ENCODE data around the gene FEZ2. TPM values are rescaled to one million over a fixed set of nuclear protein-coding genes. Genes with fewer than 3 reads are reported as not detected.

Gene FEZ2
- total RNA-seq, 1 experiment from 2014 or later, result 47.6 TPM

- TF ChIP-seq, protein P1, sequence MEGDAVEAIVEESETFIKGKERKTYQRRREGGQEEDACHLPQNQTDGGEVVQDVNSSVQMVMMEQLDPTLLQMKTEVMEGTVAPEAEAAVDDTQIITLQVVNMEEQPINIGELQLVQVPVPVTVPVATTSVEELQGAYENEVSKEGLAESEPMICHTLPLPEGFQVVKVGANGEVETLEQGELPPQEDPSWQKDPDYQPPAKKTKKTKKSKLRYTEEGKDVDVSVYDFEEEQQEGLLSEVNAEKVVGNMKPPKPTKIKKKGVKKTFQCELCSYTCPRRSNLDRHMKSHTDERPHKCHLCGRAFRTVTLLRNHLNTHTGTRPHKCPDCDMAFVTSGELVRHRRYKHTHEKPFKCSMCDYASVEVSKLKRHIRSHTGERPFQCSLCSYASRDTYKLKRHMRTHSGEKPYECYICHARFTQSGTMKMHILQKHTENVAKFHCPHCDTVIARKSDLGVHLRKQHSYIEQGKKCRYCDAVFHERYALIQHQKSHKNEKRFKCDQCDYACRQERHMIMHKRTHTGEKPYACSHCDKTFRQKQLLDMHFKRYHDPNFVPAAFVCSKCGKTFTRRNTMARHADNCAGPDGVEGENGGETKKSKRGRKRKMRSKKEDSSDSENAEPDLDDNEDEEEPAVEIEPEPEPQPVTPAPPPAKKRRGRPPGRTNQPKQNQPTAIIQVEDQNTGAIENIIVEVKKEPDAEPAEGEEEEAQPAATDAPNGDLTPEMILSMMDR (IDR thresholded peaks at IDR 0.05; ENCODE audit: unreplicated experiment), result no peak
- H3K36me3 Mint-ChIP-seq (ENCODE audit: insufficient read depth, unreplicated experiment), result no peaks in the 10 kb centered on the region
- no peaks in the 10 kb centered on the region for H3K9me3 Mint-ChIP-seq (ENCODE audit: low read depth, unreplicated experiment)
- intact Hi-C loops (cut with micrococcal nuclease; ENCODE audit: unreplicated experiment), result no loop called here
- H3K27ac Mint-ChIP-seq (ENCODE audit: unreplicated experiment), result no peak overlapping the region
- CTCF ChIA-PET, result interaction anchor here (0.6 kb wide), 2 partner anchors 26 to 524 kb away, joined by 3 to 5 read pairs; no protein-coding TSS in a partner anchor
- H3K4me1 Mint-ChIP-seq (ENCODE audit: low read depth, unreplicated experiment), result peaks cover 8% of the 10 kb centered on the region
- DNase-seq, result no peak
- H3K4me3 Mint-ChIP-seq (ENCODE audit: low read depth, unreplicated experiment), result no peak overlapping the region
- no peaks in the 10 kb centered on the region for H3K27me3 Mint-ChIP-seq (ENCODE audit: unreplicated experiment)
- no TSS peak for BruUV-seq (replicated peaks)
These were observed 19.0 kb upstream of the FEZ2 start for GRCh38 chr2:36616947-36617346.

DNA sequence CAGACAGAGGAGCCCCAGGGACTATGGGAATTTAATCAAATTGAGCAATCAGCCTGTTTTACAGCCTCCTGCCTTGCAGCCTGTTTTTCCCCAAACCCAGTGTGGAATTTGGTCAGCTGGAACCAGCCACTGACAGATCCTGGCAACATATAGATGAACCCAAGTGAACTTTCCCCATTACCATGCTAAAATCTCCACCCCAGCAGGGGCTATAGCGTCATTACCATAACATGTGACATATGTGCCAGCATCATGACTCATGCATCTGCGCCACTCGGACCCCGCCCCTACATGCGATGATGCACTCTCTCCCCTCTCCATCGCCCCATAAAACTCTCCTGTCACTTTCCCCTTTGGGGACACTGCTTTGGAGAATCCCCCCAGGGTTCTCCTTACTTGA is 17.3 kb upstream of the FEZ2 start:
- BruUV-seq (replicated peaks), result no TSS peak

DNA sequence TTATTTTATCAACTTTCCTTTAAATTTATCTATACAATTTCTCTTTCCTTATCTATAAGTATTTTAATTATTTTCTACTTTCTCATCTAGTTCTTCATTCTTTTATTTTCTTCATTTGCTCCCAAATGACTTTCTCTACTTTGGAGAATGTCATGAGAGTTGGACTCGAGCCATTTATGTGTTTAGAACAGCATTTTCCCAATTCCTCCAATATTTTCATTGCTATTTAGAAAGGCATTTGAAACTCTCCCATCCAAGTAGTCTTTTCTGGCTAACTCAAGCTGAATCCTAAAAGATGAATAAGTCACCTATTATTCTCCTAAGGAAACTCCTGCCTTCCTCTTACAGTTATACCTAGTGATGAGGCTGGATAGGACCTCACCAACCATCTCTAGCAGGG is 15.8 kb upstream of the FEZ2 start:
- DNase-seq, result no peak
- Mint-ChIP-seq H3K9me3 (ENCODE audit: low read depth, unreplicated experiment) (no peaks in the 10 kb centered on the region), H3K4me1 (ENCODE audit: low read depth, unreplicated experiment) (peaks cover 7% of the 10 kb centered on the region), H3K36me3 (ENCODE audit: insufficient read depth, unreplicated experiment) (no peaks in the 10 kb centered on the region), H3K27me3 (ENCODE audit: unreplicated experiment) (no peaks in the 10 kb centered on the region), H3K27ac (ENCODE audit: unreplicated experiment) (no peak overlapping the region), H3K4me3 (ENCODE audit: low read depth, unreplicated experiment) (no peak overlapping the region)
- TF ChIP-seq, protein P1 (IDR thresholded peaks at IDR 0.05; ENCODE audit: unreplicated experiment), result no peak
- CTCF ChIA-PET, result interaction anchor here (0.6 kb wide), 1 partner anchor 20 kb away, joined by 3 read pairs; no protein-coding TSS in a partner anchor
- intact Hi-C loops (cut with micrococcal nuclease; ENCODE audit: unreplicated experiment), result no loop called here
- no TSS peak for BruUV-seq (replicated peaks)

More for the DNA sequence above, 17.3 kb upstream of the FEZ2 start:
- intact Hi-C loops (cut with micrococcal nuclease; ENCODE audit: unreplicated experiment), result no loop called here
- Mint-ChIP-seq H3K27ac (ENCODE audit: unreplicated experiment) (no peak overlapping the region), H3K27me3 (ENCODE audit: unreplicated experiment) (no peaks in the 10 kb centered on the region), H3K4me1 (ENCODE audit: low read depth, unreplicated experiment) (peaks cover 8% of the 10 kb centered on the region), H3K36me3 (ENCODE audit: insufficient read depth, unreplicated experiment) (no peaks in the 10 kb centered on the region), H3K9me3 (ENCODE audit: low read depth, unreplicated experiment) (no peaks in the 10 kb centered on the region), H3K4me3 (ENCODE audit: low read depth, unreplicated experiment) (no peak overlapping the region)
- DNase-seq, result peak; percentile 7
- CTCF ChIA-PET, result no interaction called here
- TF ChIP-seq, protein P1 (IDR thresholded peaks at IDR 0.05; ENCODE audit: unreplicated experiment), result no peak

GRCh38 chr2:36611316-36611990 is 13.5 kb upstream of the FEZ2 start:
- H3K36me3 Mint-ChIP-seq (ENCODE audit: insufficient read depth, unreplicated experiment), result no peaks in the 10 kb centered on the region
- no peak overlapping the region for H3K4me3 Mint-ChIP-seq (ENCODE audit: low read depth, unreplicated experiment)
- H3K9me3 Mint-ChIP-seq (ENCODE audit: low read depth, unreplicated experiment), result no peaks in the 10 kb centered on the region
- DNase-seq, result no peak
- no peaks in the 10 kb centered on the region for H3K27me3 Mint-ChIP-seq (ENCODE audit: unreplicated experiment)
- BruUV-seq (replicated peaks), result no TSS peak
- H3K27ac Mint-ChIP-seq (ENCODE audit: unreplicated experiment), result no peak overlapping the region
- intact Hi-C loops (cut with micrococcal nuclease; ENCODE audit: unreplicated experiment), result no loop called here
- CTCF ChIA-PET, result no interaction called here
- TF ChIP-seq, protein P1 (IDR thresholded peaks at IDR 0.05; ENCODE audit: unreplicated experiment), result no peak
- no peaks in the 10 kb centered on the region for H3K4me1 Mint-ChIP-seq (ENCODE audit: low read depth, unreplicated experiment)
